ENCODE data around the gene NUP153.

DNA sequence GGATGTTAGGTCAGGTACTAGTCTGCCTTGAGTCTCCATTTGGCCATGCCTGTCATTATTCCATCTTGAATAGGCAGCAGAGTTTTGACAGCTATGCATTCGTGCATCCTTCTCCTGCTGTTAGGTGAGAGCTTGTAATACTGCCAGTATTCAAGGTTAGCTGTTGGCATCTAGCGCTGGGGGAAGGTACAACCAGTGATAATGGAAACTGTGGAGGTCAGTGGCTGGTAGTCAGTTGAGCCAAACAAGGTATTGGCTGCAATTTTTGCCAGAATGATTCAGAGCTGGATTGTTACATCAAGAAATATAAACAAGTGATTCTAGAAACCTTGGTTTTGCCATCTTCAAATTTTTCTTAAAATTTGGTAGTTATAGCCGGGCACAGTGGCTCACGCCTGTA lies 100.1 kb downstream of the NUP153 start:
- no peak for TF ChIP-seq EP300 (IDR thresholded peaks at IDR 0.05)
- TF ChIP-seq, protein P1, sequence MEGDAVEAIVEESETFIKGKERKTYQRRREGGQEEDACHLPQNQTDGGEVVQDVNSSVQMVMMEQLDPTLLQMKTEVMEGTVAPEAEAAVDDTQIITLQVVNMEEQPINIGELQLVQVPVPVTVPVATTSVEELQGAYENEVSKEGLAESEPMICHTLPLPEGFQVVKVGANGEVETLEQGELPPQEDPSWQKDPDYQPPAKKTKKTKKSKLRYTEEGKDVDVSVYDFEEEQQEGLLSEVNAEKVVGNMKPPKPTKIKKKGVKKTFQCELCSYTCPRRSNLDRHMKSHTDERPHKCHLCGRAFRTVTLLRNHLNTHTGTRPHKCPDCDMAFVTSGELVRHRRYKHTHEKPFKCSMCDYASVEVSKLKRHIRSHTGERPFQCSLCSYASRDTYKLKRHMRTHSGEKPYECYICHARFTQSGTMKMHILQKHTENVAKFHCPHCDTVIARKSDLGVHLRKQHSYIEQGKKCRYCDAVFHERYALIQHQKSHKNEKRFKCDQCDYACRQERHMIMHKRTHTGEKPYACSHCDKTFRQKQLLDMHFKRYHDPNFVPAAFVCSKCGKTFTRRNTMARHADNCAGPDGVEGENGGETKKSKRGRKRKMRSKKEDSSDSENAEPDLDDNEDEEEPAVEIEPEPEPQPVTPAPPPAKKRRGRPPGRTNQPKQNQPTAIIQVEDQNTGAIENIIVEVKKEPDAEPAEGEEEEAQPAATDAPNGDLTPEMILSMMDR (IDR thresholded peaks at IDR 0.05) = no peak
- no peak for TF ChIP-seq POLR2A (IDR thresholded peaks at IDR 0.05)
